ENCODE data around the gene HOXC9.

The HOXC9 gene

DNA sequence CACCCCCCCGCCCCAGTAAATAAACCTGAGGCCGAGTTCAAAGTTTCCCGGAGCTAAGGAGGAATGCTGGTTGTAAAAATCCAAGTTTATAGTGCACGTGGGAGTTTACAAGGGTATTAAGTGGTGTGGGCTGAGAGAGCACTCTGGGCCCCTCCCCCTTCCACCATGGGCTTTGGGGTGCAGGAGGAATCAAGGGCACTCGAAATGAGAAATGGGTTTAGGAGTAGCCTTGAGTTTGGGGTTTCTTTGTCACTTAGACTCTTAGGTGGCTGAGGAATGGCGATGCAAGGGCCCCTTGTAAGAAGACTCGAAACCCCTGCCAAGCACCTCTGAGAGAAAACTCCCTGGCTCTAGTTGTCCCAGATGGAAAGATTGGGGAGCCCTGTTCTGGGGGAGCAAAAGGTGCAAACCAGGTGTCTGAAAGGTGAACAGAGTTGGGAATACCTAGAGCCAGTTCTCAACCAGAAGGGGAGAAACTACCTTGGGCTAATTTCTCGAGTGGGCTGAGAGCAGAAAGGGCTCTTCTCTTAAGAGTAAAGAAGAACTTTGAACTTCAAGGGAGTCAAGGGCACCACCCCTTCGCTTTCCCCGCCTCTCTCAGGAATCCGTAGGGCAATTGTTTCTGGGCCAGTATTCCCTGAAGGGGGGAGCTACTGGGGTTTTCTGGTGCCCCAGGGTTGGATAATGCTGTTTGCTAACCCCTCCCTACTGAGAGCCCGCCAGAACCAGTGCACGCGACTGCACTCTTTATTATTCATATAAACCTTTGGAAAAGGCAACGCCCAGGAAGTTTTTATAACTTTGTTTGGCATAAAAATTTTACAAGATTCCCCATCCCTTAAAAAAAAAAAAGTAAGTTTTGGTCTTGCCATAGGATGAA lies 21.2 kb upstream of the HOXC9 start:
- H3K27ac ChIP-seq = peak overlapping the region; percentile 65
- TF ChIP-seq, protein P1, sequence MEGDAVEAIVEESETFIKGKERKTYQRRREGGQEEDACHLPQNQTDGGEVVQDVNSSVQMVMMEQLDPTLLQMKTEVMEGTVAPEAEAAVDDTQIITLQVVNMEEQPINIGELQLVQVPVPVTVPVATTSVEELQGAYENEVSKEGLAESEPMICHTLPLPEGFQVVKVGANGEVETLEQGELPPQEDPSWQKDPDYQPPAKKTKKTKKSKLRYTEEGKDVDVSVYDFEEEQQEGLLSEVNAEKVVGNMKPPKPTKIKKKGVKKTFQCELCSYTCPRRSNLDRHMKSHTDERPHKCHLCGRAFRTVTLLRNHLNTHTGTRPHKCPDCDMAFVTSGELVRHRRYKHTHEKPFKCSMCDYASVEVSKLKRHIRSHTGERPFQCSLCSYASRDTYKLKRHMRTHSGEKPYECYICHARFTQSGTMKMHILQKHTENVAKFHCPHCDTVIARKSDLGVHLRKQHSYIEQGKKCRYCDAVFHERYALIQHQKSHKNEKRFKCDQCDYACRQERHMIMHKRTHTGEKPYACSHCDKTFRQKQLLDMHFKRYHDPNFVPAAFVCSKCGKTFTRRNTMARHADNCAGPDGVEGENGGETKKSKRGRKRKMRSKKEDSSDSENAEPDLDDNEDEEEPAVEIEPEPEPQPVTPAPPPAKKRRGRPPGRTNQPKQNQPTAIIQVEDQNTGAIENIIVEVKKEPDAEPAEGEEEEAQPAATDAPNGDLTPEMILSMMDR (conservative IDR thresholded peaks at IDR 0.05) = no peak

DNA sequence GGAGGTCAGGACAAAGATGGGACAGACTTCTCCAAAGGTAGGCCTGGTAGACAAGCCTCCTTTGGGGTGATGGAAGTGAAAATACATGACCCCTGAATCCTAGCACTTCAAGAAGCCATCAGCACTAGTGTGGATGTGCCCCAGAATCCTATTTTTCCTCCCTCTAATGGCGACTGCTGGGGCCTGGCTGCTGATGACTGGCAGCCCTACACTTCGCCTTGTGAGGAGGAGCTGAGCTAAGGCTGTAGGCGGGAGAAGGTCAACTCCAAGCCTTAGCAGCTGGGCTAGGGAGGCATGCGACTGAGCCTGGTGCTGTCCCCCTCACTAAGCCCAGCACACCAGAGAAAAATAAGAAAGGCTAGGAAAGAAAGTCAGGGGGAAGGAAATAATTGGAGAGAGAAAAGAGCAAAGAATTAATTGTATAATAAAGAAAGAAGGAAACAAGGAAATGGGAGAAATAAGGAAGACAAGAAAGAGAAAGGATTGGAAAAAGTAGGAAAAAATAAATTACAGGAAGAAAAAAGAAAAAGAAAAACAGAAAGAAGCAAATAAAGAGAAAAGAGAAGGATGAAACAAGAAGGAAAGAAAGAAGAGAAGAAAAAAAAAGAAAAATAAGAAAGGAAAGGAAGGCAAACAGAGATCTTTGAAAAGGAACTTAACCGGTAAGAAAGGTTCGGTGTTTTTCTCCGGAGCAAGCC lies 19.7 kb upstream of the HOXC9 start:
- H3K27ac ChIP-seq = peak overlapping the region; percentile 65; the same call in 1 of the 2 replicates
- TF ChIP-seq, protein P1 (conservative IDR thresholded peaks at IDR 0.05) = no peak

DNA sequence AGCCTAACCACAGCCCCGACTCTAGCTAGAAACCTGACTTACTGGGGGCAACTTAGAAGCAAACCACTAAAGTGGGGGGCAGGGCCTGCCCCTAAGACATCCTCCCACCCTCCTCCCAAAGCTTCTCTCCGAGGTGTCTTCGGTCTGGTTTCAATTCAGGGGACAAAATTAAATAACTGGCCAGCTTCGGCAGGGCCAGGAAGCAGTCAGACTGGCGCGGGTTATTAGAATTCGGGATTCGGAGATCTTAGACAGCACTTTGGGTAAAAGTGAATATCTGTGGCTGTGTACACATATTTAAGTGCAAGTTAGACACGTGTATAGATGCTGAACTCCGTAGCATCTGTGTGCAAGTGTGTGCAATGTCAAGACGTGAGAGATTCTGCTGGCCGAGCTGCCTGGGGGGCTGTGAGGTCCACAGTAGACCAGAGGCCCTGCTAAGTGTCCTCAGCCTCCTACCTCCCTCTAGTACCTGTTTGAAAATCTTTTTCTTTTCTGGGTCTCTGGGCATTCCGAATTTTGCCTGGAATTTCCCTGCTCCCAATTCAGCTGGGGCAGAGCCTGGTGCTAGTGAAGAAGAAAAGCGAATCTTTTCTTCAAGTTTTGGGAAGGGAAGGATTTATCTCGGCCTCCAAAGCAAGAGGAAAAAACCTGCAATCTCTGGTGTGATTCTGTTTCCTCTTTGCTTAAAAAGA lies 19.0 kb upstream of the HOXC9 start:
- TF ChIP-seq, protein P1 (conservative IDR thresholded peaks at IDR 0.05) = no peak
- H3K27ac ChIP-seq = no peak overlapping the region

DNA sequence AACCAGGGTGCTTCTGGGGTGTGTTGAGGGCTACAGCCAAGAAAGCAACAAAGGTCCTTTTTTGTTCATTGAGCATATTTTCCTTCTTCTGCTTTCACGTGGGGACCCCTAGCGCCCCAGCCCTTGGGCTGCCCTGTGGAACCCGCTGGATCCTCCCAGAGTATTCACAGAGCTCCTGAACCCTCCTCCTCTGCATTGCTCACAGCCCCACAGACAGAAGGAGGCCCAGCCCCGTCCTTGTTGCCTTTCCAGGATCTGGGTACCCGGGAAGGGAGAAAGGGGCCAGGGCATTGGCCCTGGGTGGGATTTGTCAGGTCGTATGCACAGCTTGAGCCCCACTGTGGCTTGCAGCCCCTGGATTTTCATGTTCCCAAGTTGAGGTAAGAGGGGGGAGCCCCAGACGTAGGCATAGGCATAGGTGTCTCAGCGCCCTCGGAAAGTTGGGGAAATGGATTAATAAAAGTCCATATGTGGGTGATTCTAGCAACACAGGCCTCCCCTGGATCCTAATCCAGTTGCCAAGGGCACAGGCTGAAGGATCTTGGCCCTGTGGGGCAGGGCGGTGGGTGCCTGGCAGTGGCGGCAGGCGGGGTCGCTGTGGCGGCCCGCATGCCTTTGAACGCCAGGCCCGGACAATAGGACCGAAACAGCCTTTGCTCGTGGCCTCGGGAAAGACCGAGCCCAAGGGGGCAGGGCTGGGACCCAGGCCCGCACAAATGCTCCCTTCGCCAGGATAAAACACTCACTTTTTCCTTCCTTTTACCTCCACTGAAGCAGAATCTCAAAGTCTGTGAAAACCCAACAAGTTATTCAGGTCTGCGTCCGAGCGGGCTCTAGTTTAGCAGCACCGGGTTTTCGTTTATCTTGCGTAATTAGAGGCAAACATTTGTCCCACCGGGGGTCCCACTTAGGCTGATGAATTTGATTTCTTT lies 18.1 kb upstream of the HOXC9 start:
- TF ChIP-seq, protein P1 (conservative IDR thresholded peaks at IDR 0.05) = no peak
- H3K27ac ChIP-seq = no peak overlapping the region

DNA sequence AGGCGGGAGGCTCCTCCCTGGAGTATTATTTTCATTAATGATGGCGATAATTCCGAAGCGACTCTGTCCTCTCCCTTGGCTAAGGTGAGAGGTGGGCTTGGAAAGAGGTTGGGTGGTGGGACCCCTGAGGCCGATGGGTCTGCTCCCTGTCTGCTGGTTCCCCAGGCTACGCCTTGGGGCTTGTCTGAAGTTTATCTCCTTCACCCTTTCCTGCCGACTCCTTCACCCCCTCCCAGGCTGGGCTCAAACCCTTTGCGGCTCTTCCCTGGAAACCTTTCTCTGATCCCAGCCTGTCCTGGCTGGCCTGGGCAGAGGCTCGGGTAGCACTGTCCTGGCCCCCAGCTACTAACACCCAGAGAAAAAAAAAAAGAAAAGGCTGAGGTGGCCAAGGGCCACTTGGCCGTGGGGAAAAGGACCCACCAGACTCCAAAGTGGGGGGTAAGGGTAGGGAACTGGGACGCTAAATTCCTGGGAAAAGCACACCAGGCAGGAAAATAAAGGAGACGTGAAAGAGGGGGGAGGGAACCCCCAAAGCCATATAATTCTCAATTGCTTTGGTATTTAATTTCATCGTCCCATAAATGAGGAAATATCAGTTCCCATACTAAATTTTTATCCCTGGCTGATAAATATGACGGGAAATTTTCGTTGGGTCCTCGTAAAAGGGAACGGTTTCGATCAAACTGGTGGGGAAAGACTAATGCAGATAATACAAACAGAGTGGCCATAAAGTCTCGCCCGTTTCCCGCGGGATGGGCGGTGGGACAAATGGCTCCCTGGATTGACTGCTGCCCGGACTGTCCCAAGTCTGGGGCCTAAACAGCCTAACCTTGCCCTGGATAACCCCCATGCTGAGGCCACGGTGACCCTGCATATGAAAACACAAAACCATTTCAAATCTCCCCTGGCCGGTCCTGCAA lies 17.1 kb upstream of the HOXC9 start:
- no peak overlapping the region for H3K27ac ChIP-seq
- TF ChIP-seq, protein P1 (conservative IDR thresholded peaks at IDR 0.05) = no peak

DNA sequence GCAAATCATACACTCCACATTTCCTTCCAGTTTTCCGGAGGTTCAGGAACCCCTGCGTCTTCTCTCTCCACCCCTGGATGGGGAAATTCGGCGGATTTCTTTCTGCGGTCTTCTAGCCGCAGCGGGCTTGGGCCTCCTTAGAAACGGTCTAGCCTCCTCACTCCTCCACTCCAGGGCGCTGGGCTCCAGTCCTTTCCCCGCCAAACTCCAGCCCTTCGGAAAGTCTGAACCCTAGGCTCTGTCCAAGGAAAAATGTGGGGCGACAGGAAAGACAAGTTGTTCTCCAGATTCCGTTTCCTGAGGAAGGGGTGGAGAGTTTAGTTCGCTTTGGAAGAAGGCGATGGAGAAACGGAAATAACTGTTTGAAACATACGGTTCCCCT lies 16.4 kb upstream of the HOXC9 start:
- H3K27ac ChIP-seq = no peak overlapping the region
- TF ChIP-seq, protein P1 (conservative IDR thresholded peaks at IDR 0.05) = no peak
